H1 (cell line): ENCODE measurements around the gene SLC2A13.

Source experiments
- EGR1 ChIP-seq: IDR thresholded peaks from 2 replicates; pipeline ENCODE4 v1.6.1; 2011; ENCODE audit warnings: low read depth, low read length, borderline replicate concordance
- EP300 ChIP-seq, 2 experiments: IDR thresholded peaks; 1 replicate in 1 of 2; 2 replicates in 1 of 2; pipeline ENCODE4 v1.6.1; 2011 to 2012; ENCODE audit warnings: low read depth in 2 of 2, low read length in 2 of 2, mild to moderate bottlenecking in 2 of 2, borderline replicate concordance in 1 of 2, inconsistent platforms in 1 of 2, moderate library complexity in 1 of 2
- EZH2 ChIP-seq: fragments of 200-600 bp; sonication (generic); IDR thresholded peaks from 2 replicates; pipeline ENCODE4 v1.7.1; 2012; ENCODE audit warnings: low read depth, mild to moderate bottlenecking, moderate library complexity, low read length, inconsistent platforms; ENCODE audit not compliant: severe bottlenecking
- FOSL1 ChIP-seq: IDR thresholded peaks from 2 replicates; pipeline ENCODE4 v1.6.1; 2011; ENCODE audit warnings: mild to moderate bottlenecking, low read depth, low read length, moderate library complexity; ENCODE audit not compliant: insufficient read depth
- GABPA ChIP-seq: IDR thresholded peaks from 2 replicates; pipeline ENCODE4 v1.6.1; 2011; ENCODE audit warnings: mild to moderate bottlenecking, low read length, moderate library complexity, borderline replicate concordance; ENCODE audit not compliant: insufficient read depth
- POLR2AphosphoS5 ChIP-seq: IDR thresholded peaks from 2 replicates; pipeline ENCODE4 v1.6.1; 2011; ENCODE audit warnings: low read depth, low read length
- SP1 ChIP-seq: IDR thresholded peaks from 2 replicates; pipeline ENCODE4 v1.6.1; 2011; ENCODE audit warnings: low read depth, low read length
- TAF1 ChIP-seq: IDR thresholded peaks from 2 replicates; pipeline ENCODE4 v1.6.1; 2011; ENCODE audit warnings: mild to moderate bottlenecking, low read depth, low read length
- ZNF274 ChIP-seq: IDR thresholded peaks from 2 replicates; pipeline ENCODE4 v1.7.0; 2012; ENCODE audit warnings: low read length, borderline replicate concordance; ENCODE audit errors: extremely low read depth
- TF ChIP-seq, protein P1 (sequence below), 3 experiments: IDR thresholded peaks; 1 replicate in 2 of 3; 2 replicates in 1 of 3; pipeline versions ENCODE4 v1.5.1 to v1.6.1; 2011; ENCODE audit warnings: low read length in 3 of 3, mild to moderate bottlenecking in 3 of 3, inconsistent platforms in 2 of 3, low read depth in 1 of 3, moderate library complexity in 1 of 3; ENCODE audit not compliant: insufficient read depth in 1 of 3; ENCODE audit errors: control extremely low read depth in 1 of 3

DNA sequence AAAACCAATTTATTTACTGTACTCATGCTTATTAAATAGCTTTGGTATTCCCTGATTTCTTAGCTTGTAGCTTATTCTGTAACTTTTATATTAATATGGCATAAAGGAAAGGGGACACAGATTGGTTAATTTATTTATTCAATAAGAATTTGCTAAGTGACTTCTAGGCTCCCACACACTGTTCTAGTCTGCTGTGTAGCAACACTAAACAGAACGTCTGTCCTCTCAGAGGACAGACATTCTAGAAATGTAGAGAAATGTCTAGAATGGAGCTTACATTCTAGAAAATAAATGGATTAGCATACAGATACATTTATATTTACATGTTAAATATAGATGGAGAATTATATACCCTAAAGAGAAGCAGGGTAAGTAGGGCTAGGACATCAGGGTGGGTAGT, 301.4 kb downstream of the SLC2A13 start:
- no peak for TF ChIP-seq EGR1
- no peak for TF ChIP-seq EZH2
- no peak for TF ChIP-seq GABPA
- no peak for TF ChIP-seq ZNF274
- TF ChIP-seq TAF1 = no peak
- TF ChIP-seq POLR2AphosphoS5 = no peak
- TF ChIP-seq, protein P1, sequence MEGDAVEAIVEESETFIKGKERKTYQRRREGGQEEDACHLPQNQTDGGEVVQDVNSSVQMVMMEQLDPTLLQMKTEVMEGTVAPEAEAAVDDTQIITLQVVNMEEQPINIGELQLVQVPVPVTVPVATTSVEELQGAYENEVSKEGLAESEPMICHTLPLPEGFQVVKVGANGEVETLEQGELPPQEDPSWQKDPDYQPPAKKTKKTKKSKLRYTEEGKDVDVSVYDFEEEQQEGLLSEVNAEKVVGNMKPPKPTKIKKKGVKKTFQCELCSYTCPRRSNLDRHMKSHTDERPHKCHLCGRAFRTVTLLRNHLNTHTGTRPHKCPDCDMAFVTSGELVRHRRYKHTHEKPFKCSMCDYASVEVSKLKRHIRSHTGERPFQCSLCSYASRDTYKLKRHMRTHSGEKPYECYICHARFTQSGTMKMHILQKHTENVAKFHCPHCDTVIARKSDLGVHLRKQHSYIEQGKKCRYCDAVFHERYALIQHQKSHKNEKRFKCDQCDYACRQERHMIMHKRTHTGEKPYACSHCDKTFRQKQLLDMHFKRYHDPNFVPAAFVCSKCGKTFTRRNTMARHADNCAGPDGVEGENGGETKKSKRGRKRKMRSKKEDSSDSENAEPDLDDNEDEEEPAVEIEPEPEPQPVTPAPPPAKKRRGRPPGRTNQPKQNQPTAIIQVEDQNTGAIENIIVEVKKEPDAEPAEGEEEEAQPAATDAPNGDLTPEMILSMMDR (IDR thresholded peaks at IDR 0.05; ENCODE audit: control extremely low read depth in 1 of 3, insufficient read depth in 1 of 3, low read depth in 1 of 3, low read length in 3 of 3) = no peak
- no peak for TF ChIP-seq SP1
- no peak for TF ChIP-seq FOSL1
- TF ChIP-seq EP300 (IDR thresholded peaks at IDR 0.05; ENCODE audit: borderline replicate concordance in 1 of 2, low read depth in 2 of 2, low read length in 2 of 2) = no peak
